Measurements from ENCODE around the gene CDIPT. TPM values are rescaled to one million over a fixed set of nuclear protein-coding genes. Genes with fewer than 3 reads are reported as not detected.

The CDIPT gene
- total RNA-seq, 1 experiment from 2014 or later: 58.3 TPM

DNA sequence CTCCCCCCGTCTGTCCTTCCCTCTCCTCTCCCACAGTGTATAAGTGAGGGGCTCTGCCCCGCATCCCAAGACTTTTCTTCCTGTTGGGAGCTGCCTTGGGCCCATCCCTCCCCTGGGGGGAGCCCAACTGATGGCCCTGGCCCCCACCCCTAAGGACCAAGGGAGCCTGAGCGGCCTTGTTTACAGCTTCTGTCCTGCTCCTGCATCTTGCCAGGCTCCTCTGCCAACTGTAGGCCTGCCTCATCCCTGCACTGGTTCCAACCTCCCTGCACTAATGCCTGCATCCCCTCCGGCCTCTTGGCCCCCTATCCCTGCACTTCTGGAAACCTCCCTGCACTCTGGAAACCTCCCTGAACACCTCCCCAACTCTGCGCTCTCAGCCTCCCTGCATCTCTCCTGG lies 48.4 kb downstream of the CDIPT start:
- Histone ChIP-seq H3K36me3 (ENCODE audit: control insufficient read depth in 1 of 2, insufficient read depth in 2 of 2, low read length in 2 of 2) (peaks cover 0 to 10% of the 10 kb centered on the region in 2 experiments; a peak in 3 of 4 replicates), H3K9ac (ENCODE audit: low read length) (peak overlapping the region; percentile 97; the same call in 1 of the 2 replicates), H3K27me3 (ENCODE audit: insufficient read depth, low read length) (no peaks in the 10 kb centered on the region), H2AFZ (ENCODE audit: low read depth, low read length, poor library complexity, severe bottlenecking) (no peak overlapping the region), H3K4me1 (ENCODE audit: control insufficient read depth in 1 of 2, insufficient read depth in 2 of 2, low read length in 2 of 2) (peaks cover 39 to 78% of the 10 kb centered on the region in 2 experiments), H3K79me2 (ENCODE audit: insufficient read depth, low read length) (peaks cover 40% of the 10 kb centered on the region), H3K4me3 (replicated peaks in 1 of 2; ENCODE audit: low read depth in 1 of 2, low read length in 2 of 2) (no peak overlapping the region), H3K9me2 (ENCODE audit: insufficient read depth) (no peaks in the 10 kb centered on the region), H3K9me3 (ENCODE audit: control insufficient read depth in 1 of 2, insufficient read depth in 1 of 2, low read depth in 1 of 2, low read length in 2 of 2) (no peaks in the 10 kb centered on the region), H4K20me1 (ENCODE audit: insufficient read depth) (no peaks in the 10 kb centered on the region), H3K4me2 (ENCODE audit: low read length) (peak overlapping the region; percentile 78; the same call in 1 of the 2 replicates), H3K27ac (ENCODE audit: low read depth, low read length) (peak overlapping the region; percentile 98)
- RAD21 ChIA-PET (ENCODE audit: low non-redundant PET in 1 of 2, low total read pairs in 2 of 2, uncharacterized antibody in 2 of 2, unreplicated experiment in 2 of 2): no interaction called here
- intact Hi-C loops (cut with micrococcal nuclease): no loop called here
- no TSS peak for BruUV-seq (replicated peaks)
- DNase-seq (ENCODE audit: low read depth, low spot score): no peak
- ATAC-seq: no peak
- POLR2A ChIA-PET: no interaction called here
- CTCF ChIA-PET: interaction anchor here (0.5 kb wide), 1 partner anchor 8 kb away, joined by 3 read pairs; the partner anchor contains the start of gene MAZ
- TF ChIP-seq YY1 (IDR thresholded peaks at IDR 0.05; ENCODE audit: extremely low read depth, insufficient replicate concordance, low read depth, low read length) (no peak), JUND (IDR thresholded peaks at IDR 0.05) (no peak), SIN3A (IDR thresholded peaks at IDR 0.05; ENCODE audit: low read depth) (no peak), ZFX (IDR thresholded peaks at IDR 0.05) (no peak), ZNF274 (IDR thresholded peaks at IDR 0.05; ENCODE audit: low read depth, low read length) (no peak)

DNA sequence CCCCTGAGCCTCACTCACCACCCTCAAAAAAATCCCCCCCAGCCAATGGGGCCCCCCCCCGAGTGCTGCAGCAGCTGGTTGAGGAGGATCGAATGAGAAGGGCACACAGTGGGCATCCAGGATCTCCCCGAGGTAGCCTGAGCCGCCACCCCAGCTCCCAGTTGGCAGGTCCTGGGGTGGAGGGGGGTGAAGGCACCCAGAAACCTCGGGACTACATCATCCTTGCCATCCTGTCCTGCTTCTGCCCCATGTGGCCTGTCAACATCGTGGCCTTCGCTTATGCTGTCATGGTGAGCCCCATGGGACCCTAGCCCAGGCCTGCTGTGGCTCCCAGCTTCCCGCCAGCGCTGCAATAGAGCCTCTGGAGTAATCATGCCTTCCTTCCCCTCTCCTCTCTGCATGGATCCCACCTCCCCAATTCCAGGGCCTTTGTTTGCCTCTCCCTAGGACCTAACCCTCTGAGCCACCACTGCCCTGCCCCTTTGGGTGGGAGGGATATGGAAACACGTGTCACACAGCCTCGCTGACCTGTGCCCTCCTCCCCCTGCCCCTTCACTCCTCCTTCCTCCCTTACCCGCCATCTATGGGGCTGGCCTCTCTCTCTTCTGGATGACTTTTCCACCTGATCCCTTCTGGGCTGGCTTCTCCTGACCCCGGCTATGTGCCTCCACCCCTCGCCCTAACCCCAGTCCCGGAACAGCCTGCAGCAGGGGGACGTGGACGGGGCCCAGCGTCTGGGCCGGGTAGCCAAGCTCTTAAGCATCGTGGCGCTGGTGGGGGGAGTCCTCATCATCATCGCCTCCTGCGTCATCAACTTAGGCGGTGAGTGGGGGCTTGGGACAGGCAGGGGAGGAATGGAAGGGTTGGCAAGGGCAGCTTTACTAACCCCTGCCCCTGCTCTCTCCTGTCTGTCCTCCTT lies 49.1 kb downstream of the CDIPT start:
- no peak overlapping the region for H3K9ac ChIP-seq (ENCODE audit: low read length)
- H3K4me2 ChIP-seq (ENCODE audit: low read length): peak overlapping the region; percentile 99; the same call in 1 of the 2 replicates
- DNase-seq (ENCODE audit: low read depth, low spot score) (no peak), ATAC-seq (no peak)
- no peaks in the 10 kb centered on the region for H3K27me3 ChIP-seq (ENCODE audit: insufficient read depth, low read length)
- no TSS peak for BruUV-seq (replicated peaks)
- ChIA-PET RAD21 (ENCODE audit: low non-redundant PET in 1 of 2, low total read pairs in 2 of 2, uncharacterized antibody in 2 of 2, unreplicated experiment in 2 of 2) (no interaction called here), CTCF (interaction anchor here (0.5 to 0.6 kb wide), 2 partner anchors 8 to 1204 kb away, joined by 3 to 4 read pairs; partner anchors contain the start of gene MAZ), POLR2A (no interaction called here)
- H2AFZ ChIP-seq (ENCODE audit: low read depth, low read length, poor library complexity, severe bottlenecking): no peak overlapping the region
- peaks cover 2 to 17% of the 10 kb centered on the region in 2 experiments; a peak in 3 of 4 replicates for H3K36me3 ChIP-seq (ENCODE audit: control insufficient read depth in 1 of 2, insufficient read depth in 2 of 2, low read length in 2 of 2)
- no peaks in the 10 kb centered on the region for H3K9me3 ChIP-seq (ENCODE audit: control insufficient read depth in 1 of 2, insufficient read depth in 1 of 2, low read depth in 1 of 2, low read length in 2 of 2)
- peaks cover 40% of the 10 kb centered on the region for H3K79me2 ChIP-seq (ENCODE audit: insufficient read depth, low read length)
- intact Hi-C loops (cut with micrococcal nuclease): no loop called here
- peaks cover 39 to 78% of the 10 kb centered on the region in 2 experiments for H3K4me1 ChIP-seq (ENCODE audit: control insufficient read depth in 1 of 2, insufficient read depth in 2 of 2, low read length in 2 of 2)
- no peaks in the 10 kb centered on the region for H3K9me2 ChIP-seq (ENCODE audit: insufficient read depth)
- TF ChIP-seq, protein P1, sequence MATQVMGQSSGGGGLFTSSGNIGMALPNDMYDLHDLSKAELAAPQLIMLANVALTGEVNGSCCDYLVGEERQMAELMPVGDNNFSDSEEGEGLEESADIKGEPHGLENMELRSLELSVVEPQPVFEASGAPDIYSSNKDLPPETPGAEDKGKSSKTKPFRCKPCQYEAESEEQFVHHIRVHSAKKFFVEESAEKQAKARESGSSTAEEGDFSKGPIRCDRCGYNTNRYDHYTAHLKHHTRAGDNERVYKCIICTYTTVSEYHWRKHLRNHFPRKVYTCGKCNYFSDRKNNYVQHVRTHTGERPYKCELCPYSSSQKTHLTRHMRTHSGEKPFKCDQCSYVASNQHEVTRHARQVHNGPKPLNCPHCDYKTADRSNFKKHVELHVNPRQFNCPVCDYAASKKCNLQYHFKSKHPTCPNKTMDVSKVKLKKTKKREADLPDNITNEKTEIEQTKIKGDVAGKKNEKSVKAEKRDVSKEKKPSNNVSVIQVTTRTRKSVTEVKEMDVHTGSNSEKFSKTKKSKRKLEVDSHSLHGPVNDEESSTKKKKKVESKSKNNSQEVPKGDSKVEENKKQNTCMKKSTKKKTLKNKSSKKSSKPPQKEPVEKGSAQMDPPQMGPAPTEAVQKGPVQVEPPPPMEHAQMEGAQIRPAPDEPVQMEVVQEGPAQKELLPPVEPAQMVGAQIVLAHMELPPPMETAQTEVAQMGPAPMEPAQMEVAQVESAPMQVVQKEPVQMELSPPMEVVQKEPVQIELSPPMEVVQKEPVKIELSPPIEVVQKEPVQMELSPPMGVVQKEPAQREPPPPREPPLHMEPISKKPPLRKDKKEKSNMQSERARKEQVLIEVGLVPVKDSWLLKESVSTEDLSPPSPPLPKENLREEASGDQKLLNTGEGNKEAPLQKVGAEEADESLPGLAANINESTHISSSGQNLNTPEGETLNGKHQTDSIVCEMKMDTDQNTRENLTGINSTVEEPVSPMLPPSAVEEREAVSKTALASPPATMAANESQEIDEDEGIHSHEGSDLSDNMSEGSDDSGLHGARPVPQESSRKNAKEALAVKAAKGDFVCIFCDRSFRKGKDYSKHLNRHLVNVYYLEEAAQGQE (IDR thresholded peaks at IDR 0.05; ENCODE audit: low read depth): no peak
- no peak for TF ChIP-seq EZH2phosphoT487 (IDR thresholded peaks at IDR 0.05; ENCODE audit: borderline replicate concordance)
- no peak for TF ChIP-seq EGR1 (IDR thresholded peaks at IDR 0.05; ENCODE audit: low read depth)
- H4K20me1 ChIP-seq (ENCODE audit: insufficient read depth): no peaks in the 10 kb centered on the region
- H3K4me3 ChIP-seq (replicated peaks in 1 of 2; ENCODE audit: low read depth in 1 of 2, low read length in 2 of 2): no peak overlapping the region
- H3K27ac ChIP-seq (ENCODE audit: low read depth, low read length): no peak overlapping the region

Measured in HCT116 (cell line).